Keratinocyte (primary cell): Measurements from ENCODE around the gene PPT2. TPM values are rescaled to one million over a fixed set of nuclear protein-coding genes. Genes with fewer than 3 reads are reported as not detected.
"Not testable (repeated sequence)": the region's sequence is repeated elsewhere in the genome, so short reads cannot be mapped to it uniquely, and the experiment has no call there.

Experiments used
- DNase-seq: peaks from one replicate; pipeline ENCODE4 v3.0.0-alpha.2; 2011; ENCODE audit warnings: low read depth, missing footprints, low spot score
- FAIRE-seq: peaks from 2 replicates; lab custom pipeline; 2011; peaks lifted over from hg19 to GRCh38; lab: Jason Lieb, UNC
- H2AFZ ChIP-seq: 2 replicates; pipeline ENCODE4 v1.6.0; 2012; ENCODE audit warnings: low read length, control low read depth, inconsistent platforms; ENCODE audit not compliant: control insufficient read depth
- H3K27ac ChIP-seq: 2 replicates; pipeline ENCODE4 v1.5.1; 2011; ENCODE audit warnings: low read length; ENCODE audit not compliant: control insufficient read depth, insufficient read depth
- H3K27me3 ChIP-seq: 3 replicates; pipeline ENCODE4 v1.6.0; 2011; ENCODE audit warnings: low read length; ENCODE audit not compliant: control insufficient read depth, insufficient read depth; ENCODE audit errors: extremely low read depth
- H3K36me3 ChIP-seq, 2 experiments: 2 replicates in 1 of 2; 3 replicates in 1 of 2; pipeline ENCODE4 v1.5.1; 2011; ENCODE audit warnings: low read length in 2 of 2, mild to moderate bottlenecking in 1 of 2; ENCODE audit not compliant: control insufficient read depth in 2 of 2, insufficient read depth in 2 of 2; ENCODE audit errors: extremely low read depth in 1 of 2
- H3K4me1 ChIP-seq: 3 replicates; pipeline ENCODE4 v1.5.1; 2011; ENCODE audit warnings: low read length; ENCODE audit not compliant: control insufficient read depth, insufficient read depth; ENCODE audit errors: extremely low read depth
- H3K4me2 ChIP-seq: 3 replicates; pipeline ENCODE4 v1.6.0; 2011; ENCODE audit warnings: low read depth, low read length; ENCODE audit not compliant: control insufficient read depth, insufficient read depth; ENCODE audit errors: extremely low read depth
- H3K4me3 ChIP-seq, 3 experiments: fragments of 200-600 bp in 1 of 3; sonication (generic) in 1 of 3; 2 replicates in 2 of 3; 3 replicates in 1 of 3; pipeline ENCODE4 v1.5.1; 2011 to 2016; ENCODE audit warnings: low read length in 3 of 3, mild to moderate bottlenecking in 3 of 3, control low read depth in 2 of 3, inconsistent platforms in 1 of 3, low read depth in 1 of 3, mixed read lengths in 1 of 3, mixed run types in 1 of 3, moderate library complexity in 1 of 3; ENCODE audit not compliant: control insufficient read depth in 2 of 3, insufficient read depth in 2 of 3; ENCODE audit errors: extremely low read depth in 1 of 3
- H3K79me2 ChIP-seq: 2 replicates; pipeline ENCODE4 v1.6.0; 2012; ENCODE audit warnings: low read length; ENCODE audit not compliant: control insufficient read depth, insufficient read depth
- H3K9ac ChIP-seq: 3 replicates; pipeline ENCODE4 v1.6.0; 2011; ENCODE audit warnings: low read length; ENCODE audit not compliant: control insufficient read depth, insufficient read depth; ENCODE audit errors: extremely low read depth
- H3K9me1 ChIP-seq: 3 replicates; pipeline ENCODE4 v1.6.0; 2011; ENCODE audit warnings: low read length; ENCODE audit not compliant: control insufficient read depth, insufficient read depth; ENCODE audit errors: extremely low read depth
- H3K9me3 ChIP-seq: 2 replicates; pipeline ENCODE4 v1.5.1; 2012; ENCODE audit warnings: low read depth, low read length; ENCODE audit not compliant: control insufficient read depth
- H4K20me1 ChIP-seq: 3 replicates; pipeline ENCODE4 v1.6.0; 2011; ENCODE audit warnings: low read length; ENCODE audit not compliant: control insufficient read depth, insufficient read depth; ENCODE audit errors: extremely low read depth
- EZH2 ChIP-seq: IDR thresholded peaks from one replicate; pipeline ENCODE4 v1.6.1; 2012; ENCODE audit warnings: inconsistent platforms, mild to moderate bottlenecking, low read length, moderate library complexity
- dilution Hi-C: fragments of 300-500 bp; cut with MboI; formaldehyde crosslinking; loops from one replicate; pipeline ENCODE4 v1.7.0; 2020; ENCODE audit warnings: low sequenced_read_pairs; ENCODE audit not compliant: extremely low pct_ligation_motif_present
- polyA plus RNA-seq, 5 experiments: library from polyadenylated mRNA; depleted of rRNA in 3 of 5; stranded (reverse) in 3 of 5; stranded (forward) in 1 of 5; unstranded in 1 of 5; fragments of >200 nt; gene quantifications; 1 replicate in 1 of 5; 2 replicates in 3 of 5; 3 replicates in 1 of 5; pipeline versions ENCODE4 v1.2.1 to v1.2.3, GENCODE V29; 2011 to 2012; ENCODE audit warnings: missing spikeins in 2 of 5, low read depth in 1 of 5, low replicate concordance in 1 of 5
- TF ChIP-seq, protein P1 (sequence below), 3 experiments: IDR thresholded peaks in 1 of 3; conservative IDR thresholded peaks in 1 of 3; optimal IDR thresholded peaks in 1 of 3; 2 replicates in 2 of 3; 3 replicates in 1 of 3; pipeline versions ENCODE3 to v1.5.1; 2011; ENCODE audit warnings: low read length in 3 of 3, mild to moderate bottlenecking in 3 of 3, moderate library complexity in 2 of 3, control low read depth in 1 of 3, inconsistent platforms in 1 of 3; ENCODE audit not compliant: insufficient read depth in 2 of 3; ENCODE audit errors: extremely low read depth in 1 of 3

PPT2 gene
- polyA plus RNA-seq, 1 donor (not counting 4 experiments of a cell fraction or from before 2014, with no cell fraction given), result 15.0 TPM

DNA sequence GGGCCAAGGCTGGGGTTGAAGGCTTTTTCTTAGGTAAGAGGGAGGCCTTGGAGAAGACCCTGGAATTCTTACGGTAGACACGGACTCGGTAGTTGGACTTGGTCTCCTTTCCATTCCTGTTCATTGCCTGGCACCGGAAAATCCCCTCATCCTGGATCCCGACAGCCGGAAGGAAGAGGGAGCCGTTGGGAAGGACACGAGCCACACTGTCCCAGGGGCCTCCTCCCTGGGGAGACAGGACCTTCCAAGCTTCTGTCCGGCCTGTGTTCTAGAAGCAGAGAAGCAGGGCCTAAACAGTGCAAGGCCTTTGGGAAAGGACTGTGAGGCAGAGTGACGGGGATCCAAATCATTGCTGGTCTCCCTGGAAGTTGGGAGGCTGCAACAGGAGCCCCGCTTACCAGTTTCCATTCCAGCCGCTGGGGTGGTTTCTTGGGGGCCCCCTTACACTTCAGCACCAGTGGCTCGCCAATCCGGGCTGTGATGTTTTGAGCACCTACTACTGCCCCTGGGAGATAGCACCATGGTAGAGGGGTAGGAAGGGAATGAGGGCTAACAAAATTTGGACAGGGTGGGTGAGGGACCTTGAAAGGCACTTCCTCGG lies 29.6 kb downstream of the PPT2 start:
- FAIRE-seq (no peak), DNase-seq (no peak)
- Histone ChIP-seq H4K20me1 (no peaks in the 10 kb centered on the region), H3K9ac (no peak overlapping the region), H3K4me2 (no peak overlapping the region), H3K4me1 (peaks cover 9% of the 10 kb centered on the region), H3K9me3 (no peaks in the 10 kb centered on the region), H3K4me3 (no peak overlapping the region), H3K79me2 (peaks cover 8% of the 10 kb centered on the region), H3K27me3 (no peaks in the 10 kb centered on the region), H3K27ac (no peak overlapping the region), H3K9me1 (no peaks in the 10 kb centered on the region), H2AFZ (no peak overlapping the region), H3K36me3 (peaks cover 18 to 20% of the 10 kb centered on the region in 2 experiments)
- dilution Hi-C loops, result no loop called here
- TF ChIP-seq, protein P1, sequence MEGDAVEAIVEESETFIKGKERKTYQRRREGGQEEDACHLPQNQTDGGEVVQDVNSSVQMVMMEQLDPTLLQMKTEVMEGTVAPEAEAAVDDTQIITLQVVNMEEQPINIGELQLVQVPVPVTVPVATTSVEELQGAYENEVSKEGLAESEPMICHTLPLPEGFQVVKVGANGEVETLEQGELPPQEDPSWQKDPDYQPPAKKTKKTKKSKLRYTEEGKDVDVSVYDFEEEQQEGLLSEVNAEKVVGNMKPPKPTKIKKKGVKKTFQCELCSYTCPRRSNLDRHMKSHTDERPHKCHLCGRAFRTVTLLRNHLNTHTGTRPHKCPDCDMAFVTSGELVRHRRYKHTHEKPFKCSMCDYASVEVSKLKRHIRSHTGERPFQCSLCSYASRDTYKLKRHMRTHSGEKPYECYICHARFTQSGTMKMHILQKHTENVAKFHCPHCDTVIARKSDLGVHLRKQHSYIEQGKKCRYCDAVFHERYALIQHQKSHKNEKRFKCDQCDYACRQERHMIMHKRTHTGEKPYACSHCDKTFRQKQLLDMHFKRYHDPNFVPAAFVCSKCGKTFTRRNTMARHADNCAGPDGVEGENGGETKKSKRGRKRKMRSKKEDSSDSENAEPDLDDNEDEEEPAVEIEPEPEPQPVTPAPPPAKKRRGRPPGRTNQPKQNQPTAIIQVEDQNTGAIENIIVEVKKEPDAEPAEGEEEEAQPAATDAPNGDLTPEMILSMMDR (optimal IDR thresholded peaks at IDR 0.05 in 1 of 3, IDR thresholded peaks at IDR 0.05 in 1 of 3, conservative IDR thresholded peaks at IDR 0.05 in 1 of 3; ENCODE audit: extremely low read depth in 1 of 3, insufficient read depth in 2 of 3, low read length in 3 of 3), result no peak
- no peak for TF ChIP-seq EZH2

DNA sequence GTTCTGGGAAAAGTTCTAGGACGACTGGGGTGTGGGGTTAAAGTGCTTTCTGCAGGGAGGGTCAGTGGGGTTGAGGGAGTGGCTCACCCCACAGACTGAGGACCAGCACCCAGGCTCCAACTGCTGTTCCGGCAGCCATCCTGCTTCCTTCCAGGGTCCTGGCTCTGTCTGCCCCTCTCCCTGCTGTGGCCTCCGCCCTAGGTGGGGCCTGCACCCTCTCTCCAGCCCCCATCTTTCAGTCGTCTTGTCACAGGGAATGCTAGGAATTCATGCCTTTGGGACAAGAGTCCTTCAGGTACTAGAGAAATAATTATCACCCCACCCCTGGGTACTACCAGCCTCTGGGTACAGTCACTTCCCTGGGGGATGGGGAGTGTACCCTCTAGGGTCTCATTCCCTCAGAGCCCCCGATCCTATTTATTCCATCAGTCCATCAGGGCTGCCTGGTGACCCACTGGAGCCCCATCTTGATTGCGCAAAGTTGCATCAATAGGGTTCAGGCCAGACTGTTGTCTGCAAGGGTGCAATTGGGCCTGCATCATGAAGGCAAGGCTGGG lies 30.2 kb downstream of the PPT2 start, which contains the start of gene AGER:
Gene AGER (minus strand): TSS at position 170 of the 557 bp plus-strand sequence. CDS start 31 bp downstream, at position 139.
- Histone ChIP-seq H3K79me2 (peaks cover 8% of the 10 kb centered on the region), H3K9me1 (no peaks in the 10 kb centered on the region), H3K36me3 (peaks cover 18 to 20% of the 10 kb centered on the region in 2 experiments), H3K4me1 (peaks cover 6% of the 10 kb centered on the region), H3K4me2 (no peak within 1 kb of the TSS), H4K20me1 (no peaks in the 10 kb centered on the region), H3K9me3 (no peaks in the 10 kb centered on the region), H3K9ac (no peak within 1 kb of the TSS), H3K4me3 (no peak within 1 kb of the TSS), H3K27me3 (no peaks in the 10 kb centered on the region), H3K27ac (no peak within 1 kb of the TSS), H2AFZ (no peak within 1 kb of the TSS)
- FAIRE-seq (no peak), DNase-seq (no peak)
- dilution Hi-C loops, result no loop called here
- TF ChIP-seq, protein P1 (optimal IDR thresholded peaks at IDR 0.05 in 1 of 3, IDR thresholded peaks at IDR 0.05 in 1 of 3, conservative IDR thresholded peaks at IDR 0.05 in 1 of 3; ENCODE audit: extremely low read depth in 1 of 3, insufficient read depth in 2 of 3, low read length in 3 of 3), result no peak
- TF ChIP-seq EZH2, result no peak

DNA sequence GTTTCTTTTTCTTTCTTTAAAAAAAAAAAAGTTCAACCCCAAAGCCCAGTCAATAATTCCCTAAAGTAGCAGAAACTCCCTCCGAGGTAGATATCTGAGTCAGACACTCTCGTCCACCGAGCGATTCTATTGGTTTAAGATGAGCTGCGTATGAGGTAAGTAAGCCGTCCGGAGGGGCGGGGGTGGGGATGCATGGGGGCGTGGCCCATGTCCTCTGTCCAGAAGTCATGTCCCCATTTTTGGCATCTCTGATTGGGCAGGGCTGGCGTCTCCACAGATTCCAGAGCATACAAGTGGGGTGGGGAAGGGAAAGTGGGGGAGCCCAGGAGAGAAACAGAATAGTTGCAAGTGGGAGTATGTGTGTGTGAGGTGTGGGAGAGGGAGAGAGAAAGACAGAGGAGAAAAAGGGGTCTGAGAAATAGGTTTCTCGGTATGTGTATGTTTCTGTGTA lies 31.8 kb downstream of the PPT2 start:
- H3K9me1 ChIP-seq, H3K27me3 ChIP-seq, DNase-seq, H3K4me3 ChIP-seq, H2AFZ ChIP-seq, H3K4me1 ChIP-seq, H3K9ac ChIP-seq, dilution Hi-C loops, H3K4me2 ChIP-seq, H4K20me1 ChIP-seq, H3K9me3 ChIP-seq, FAIRE-seq: not testable (repeated sequence)
- H3K27ac ChIP-seq, result peak overlapping the region; percentile 31
- peaks cover 18% of the 10 kb centered on the region in 2 experiments for H3K36me3 ChIP-seq
- peaks cover 12% of the 10 kb centered on the region for H3K79me2 ChIP-seq
